HG03342 (cell line): ENCODE data around the gene SHISA7.

ENCODE experiments used
- ATAC-seq: cut with Tn5 transposase; IDR thresholded peaks from one replicate; pipeline ENCODE4 v1.9.1; 2021; ENCODE audit warnings: mild to moderate bottlenecking, moderate library complexity; ENCODE audit not compliant: unreplicated experiment

SHISA7 gene

DNA sequence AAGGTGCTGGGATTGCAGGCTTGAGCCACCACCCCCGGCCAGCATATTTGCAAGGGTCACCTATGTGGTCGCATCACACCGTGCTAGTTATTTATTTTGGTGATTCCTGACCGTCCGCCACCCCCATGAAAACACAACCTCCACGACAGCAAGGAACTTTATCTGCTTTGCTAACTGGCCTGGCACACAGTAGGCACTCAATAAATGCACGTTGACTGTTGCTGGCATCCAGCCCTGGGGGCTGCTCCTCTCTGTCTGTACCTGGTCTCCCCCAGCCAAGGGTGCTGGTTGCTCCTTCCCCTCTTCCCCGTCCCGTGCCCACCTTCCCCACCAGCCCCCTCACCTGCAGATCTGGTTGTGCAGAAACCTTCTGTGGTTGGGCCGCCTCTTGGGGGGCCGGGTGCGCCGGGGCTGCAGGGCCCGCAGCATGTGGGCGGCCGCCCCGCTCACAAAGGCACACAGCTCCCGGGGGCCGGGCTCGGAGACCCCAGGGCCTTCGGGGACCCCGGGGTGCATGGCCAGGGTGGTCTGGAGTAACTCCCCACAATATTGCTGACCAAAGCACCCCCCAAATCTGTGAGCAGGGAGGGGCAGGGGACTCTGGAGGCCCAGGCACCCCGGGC is 21.1 kb upstream of the SHISA7 start:
- ATAC-seq = no peak

DNA sequence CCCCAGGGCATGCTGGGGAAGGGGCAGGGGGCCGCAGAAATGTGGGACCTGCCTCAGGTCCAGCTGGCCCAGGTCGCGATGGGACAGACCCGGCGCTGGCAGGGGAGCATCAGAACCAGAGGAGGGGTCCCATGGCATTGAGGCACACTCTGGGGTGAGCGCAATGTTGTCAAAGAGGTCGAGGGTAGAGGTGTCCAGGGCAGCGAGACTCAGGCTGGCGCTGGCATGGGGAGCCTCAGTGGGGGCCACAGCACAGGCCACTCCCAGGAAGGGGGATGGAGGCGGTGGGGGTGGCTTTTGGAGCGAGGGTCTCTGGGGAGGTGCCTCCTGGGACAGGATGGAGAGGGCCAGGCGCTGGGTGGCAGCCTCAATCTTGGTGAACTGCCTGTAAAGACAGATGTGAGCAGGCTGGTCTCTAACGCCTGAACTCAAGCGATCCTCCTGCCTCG is 20.5 kb upstream of the SHISA7 start:
- ATAC-seq = no peak

DNA sequence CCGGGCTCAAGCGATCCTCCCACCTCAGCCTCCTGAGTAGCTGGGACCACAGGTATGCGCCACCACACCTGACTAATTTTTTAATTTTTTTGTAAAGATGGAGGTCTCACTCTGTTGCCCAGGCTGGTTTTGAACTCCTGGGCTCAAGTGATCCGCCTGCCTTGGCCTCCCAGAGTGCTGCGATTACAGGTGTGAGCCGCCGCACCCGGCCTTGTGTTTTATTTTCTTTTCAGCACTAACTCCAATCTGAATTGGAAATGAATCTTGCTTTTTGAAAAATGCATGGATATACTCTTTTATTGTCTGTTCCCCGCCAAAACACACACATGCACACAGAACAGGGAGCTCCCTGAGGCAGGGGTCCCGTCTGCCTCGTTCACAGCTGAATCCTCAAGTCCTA is 19.6 kb upstream of the SHISA7 start:
- ATAC-seq = no peak

DNA sequence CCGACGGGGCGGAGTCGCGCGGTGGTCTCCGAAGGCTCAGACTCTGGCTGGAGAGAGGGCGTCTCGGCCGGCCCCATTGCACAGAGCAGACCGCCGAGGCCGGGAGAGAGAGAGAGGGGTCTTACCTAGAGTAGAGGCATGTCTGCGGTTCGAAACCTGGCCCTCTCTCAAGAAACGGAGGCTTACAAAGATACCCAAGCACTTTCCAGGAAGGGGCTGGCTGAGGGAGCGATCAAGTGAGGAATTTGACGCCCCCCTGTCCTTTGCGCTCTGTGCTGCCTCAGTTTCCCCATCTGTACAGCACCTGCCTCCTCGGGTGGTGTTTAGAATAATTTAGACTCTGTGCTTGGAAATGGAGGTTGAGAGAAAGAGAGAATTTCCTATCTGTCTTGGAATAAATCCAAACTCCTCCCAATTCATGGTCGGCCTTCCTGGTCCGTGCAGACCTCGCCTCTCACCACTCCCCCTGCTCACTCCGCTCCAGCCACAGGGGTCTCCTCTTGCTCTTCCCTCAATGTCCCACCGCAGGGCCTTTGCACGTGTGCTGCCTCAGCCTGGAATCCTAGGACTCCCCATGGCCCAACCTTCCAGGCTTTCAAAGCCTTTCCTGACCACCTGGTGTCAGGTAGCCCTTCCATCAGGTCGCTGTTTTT is 19.0 kb upstream of the SHISA7 start:
- ATAC-seq = no peak

DNA sequence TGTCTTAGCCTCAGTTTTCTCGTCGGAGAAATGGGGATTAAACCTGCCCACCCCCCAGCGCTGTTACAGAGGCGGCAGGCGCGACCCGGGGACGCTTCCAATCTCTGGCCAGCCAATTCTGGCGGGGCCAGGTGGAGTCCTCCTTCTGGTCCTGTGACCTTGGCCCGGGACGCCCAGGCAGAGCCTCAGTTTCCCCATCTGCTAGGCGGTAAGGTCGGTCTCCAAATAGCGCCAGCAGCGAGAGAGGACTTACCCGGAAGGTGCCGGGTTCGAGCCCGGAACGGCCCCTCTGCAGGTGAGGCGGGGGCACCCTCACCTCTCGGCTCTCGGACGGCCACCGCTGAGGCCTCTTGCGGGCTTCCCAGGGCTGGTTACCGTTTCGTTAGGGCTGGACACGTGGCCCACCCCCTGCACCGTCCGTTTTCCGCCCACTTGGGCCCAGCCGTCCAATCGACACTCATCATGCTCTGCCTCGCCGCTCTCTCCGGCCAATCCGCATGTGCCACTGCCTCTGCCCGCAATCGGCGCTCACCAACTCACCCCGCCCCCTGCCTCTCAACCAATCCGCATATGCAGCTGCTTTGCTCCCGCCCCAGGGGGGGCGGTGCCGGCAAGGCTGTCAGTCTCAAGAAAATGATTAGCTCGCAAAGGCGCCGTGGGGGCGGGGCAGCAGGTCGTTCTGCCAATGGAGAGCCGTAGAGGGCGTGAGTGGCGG is 18.3 kb upstream of the SHISA7 start, which contains the start of gene ISOC2:
ISOC2 (minus strand) TSS at position 384 of the 715 bp plus-strand sequence. CDS start 5,156 bp downstream, outside the sequence.
- peak; percentile 89 for ATAC-seq

DNA sequence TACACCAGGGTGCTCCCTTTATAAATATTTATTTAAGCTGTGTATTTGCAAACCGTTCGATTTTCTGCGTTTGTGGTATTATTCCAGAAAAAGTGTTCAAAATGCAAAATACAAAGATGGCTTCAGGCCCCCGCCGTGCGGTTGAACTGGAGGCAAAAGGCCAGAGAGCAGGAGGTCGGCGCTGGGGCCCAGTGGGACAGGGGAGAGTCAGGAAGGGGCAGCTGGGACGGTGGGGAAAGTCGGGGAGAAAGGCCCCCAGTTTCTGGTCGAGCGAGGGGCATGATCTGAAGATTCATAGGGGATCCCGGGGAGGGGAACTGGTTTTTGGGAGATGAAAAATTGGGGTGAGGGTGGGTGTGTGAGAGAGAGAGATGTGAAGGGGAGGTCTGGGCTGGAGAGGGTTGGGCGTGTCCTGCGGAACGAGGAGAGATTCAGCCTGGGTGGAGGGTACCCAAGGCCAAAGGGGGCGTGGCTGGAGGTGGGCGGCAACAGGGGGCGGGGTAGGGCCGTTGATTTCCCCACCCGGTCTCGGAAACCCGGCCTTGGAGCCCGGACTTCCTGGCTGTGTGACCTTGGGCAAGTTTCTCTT is 17.7 kb upstream of the SHISA7 start:
- no peak for ATAC-seq

DNA sequence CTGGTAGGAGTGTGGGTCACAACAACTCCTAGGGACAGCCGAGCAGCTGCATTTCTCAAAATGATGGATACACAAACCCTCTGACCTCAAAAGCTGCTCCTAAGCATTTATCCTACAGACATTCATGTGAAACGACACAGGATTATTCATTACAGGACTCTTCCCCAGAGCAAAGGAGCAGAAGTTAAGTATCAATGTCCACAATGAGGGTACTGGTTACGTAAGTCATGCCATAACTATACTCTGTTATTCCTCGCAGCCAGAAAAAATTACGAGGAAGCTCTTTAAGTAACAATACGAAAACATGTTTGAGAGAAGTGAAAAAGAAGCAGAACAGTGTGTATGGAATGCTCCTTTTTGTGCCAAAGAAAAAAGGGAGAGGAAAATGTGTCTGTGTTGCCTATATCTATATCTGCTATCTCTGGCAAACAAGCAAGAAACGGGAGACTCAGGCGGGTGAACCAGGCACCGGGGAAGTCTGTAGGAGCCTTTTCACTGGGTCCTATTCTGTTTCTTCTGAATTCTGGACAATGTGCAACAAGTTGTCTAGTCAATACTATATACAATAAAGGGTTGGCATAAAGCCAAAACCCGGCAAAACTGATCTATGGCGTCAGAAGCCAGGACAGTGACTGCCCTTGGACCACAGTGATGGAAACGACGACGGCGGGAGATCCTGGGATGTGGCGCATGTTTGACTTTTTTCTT is 17.0 kb upstream of the SHISA7 start:
- ATAC-seq = no peak

DNA sequence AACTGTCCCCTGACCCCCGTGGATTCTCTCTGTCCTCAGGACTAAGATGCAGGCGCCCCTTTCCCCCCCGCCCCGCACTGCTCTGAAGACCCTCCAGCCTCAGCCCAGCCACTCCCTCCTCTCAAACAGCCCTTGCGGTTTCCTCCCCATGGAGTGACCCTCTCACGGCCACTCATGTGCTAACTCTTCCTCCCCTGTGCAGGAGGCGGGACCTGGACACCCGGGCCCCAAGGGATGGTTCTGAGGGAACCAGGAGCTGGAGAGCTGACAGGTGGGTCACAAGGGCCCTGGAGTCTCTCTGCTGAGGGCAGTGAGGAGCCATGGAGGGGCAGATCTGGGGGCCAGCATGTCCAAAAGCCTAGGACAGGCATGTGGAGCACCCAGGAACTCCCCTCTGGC is 16.4 kb upstream of the SHISA7 start:
- no peak for ATAC-seq

DNA sequence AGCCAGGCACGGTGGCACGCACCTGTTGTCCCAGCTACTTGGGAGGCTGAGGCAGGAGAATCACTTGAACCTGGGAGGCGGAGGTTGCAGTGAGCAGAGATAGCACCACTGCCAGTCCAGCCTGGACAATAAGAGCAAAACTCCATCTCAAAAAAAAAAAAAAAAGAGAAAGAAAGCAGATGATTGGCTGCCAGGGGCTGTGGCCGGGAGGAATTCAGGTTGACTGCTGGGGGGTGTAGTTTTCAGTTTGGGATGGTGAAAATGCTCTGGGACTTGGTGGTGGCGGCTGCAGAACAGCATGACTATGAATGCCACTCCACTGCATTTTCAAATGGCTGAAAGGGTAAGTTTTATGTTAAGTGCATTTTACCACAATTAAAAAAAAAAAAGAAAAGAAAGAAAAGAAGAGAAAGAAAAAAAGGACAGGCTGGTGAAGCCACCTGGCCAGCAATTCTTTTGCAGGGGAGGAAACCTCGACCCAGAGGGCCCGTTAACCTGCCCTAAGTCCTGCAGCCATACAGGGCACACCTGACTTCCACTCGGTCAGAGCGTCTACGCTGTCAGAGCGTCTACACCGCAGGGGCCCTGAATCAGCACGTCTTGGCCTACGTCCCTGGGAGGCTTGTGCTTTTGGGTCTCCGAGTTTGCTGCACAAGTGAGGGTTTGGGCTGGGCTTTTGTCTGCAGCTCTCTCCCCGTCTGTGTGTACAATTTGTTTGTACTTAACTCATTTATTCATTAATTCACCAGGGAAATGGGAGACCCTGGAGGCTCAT is 14.8 kb upstream of the SHISA7 start:
- no peak for ATAC-seq

DNA sequence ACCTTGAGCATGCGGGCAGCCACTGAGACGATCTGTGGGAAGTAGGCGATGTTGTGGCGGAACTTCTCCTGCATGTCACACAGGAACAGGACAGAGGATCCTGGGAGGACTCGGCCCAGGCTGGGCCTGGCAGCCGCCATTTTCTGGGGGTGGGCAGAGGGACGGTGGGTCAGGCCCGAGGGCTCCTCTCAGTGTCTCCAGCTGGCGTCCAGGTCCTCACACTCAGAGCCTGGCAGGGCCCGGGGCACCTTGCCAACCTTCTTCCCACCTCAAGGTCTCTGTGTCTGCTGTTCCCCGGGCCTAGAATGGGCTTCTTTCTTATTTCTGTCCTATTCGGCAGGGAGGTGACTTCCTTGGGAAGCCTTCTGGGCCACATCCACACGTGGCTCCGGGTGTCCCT is 13.2 kb upstream of the SHISA7 start:
- ATAC-seq = no peak

DNA sequence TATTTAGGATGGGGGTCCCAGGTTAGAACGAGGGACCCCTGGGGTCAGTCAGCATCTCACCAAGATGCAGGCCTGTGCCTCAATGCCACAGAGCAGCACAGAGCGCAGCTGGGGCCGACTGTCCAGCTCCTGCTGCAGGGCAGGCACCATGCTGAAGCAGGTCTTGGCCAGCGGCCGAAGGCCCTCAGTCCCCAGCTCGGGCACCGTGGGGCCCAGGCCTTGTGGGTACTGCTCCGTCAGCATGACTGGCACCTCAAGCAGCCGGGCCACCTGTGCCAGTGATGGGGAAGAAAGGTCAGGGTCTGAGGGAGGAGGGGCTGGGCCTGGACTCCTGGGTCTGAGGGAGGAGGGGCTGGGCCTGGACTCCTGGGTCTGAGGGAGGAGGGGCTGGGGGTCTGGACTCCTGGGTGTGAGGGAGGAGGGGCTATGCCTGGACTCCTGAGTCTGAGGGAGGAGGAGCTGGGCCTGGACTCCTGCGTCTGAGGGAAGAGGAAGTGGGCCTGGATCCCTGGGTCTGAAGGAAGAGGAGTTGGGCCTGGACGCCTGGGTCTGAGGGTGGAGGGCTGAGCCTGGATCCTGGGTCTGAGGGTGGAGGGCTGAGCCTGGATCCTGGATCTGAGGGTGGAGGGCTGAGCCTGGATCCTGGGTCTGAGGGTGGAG is 12.6 kb upstream of the SHISA7 start:
- no peak for ATAC-seq

DNA sequence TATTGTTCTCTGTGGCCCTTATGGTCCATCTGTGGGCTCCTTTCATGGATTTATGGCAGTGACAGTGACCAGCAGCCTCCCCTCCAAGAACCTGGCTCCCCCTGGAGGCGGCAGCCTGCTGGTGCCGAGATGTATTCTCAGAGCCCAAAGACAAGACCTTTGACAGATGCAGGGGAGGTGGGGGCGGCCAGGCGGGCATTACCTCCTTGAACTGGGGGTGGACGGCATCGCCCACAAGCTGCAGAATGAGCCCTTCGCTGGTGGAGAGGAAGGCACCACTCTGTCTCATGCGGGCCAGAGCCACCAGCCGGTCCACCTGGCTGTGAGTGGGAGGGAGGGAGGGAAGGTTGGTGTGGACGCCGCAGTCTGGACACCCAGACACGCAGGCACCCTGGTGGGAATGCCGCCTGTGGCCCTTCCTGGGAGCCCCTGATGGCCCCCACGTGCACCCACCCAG is 11.7 kb upstream of the SHISA7 start:
- ATAC-seq = no peak

DNA sequence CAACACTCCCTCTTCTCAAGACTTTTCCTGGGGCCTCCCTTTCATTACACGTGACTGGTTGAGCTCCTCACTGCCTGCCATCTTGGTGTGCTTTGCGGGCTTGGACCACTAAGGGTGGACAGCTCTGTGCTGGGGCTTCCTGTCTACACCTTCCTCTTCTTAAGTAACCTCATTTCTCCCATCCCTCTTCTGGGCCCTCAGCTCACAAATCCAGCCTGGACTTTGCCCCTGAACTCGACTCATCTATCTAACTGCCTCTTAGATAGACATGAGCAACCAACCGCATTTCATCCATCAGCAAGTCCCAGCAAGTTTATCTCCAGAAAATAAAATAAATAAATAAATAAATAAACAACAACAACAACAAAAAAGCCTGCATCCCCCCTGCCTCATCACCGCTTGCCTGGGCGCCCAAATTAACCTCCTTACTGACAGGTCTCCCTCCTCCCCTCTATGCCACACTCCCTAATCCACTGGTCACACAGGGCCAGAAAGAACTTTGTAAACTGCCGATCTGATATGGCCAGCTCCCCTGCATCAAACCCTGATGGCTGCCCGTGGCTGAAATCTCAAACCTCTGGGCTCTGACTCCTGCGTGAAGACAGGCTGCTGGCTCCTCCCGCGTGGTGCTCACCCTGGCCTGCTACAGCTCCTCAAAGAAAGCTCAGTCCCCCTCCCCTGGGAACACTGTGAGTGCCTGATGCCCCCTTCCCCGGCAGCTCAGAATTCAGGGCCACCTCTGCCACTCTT is 10.6 kb upstream of the SHISA7 start:
- ATAC-seq = no peak

DNA sequence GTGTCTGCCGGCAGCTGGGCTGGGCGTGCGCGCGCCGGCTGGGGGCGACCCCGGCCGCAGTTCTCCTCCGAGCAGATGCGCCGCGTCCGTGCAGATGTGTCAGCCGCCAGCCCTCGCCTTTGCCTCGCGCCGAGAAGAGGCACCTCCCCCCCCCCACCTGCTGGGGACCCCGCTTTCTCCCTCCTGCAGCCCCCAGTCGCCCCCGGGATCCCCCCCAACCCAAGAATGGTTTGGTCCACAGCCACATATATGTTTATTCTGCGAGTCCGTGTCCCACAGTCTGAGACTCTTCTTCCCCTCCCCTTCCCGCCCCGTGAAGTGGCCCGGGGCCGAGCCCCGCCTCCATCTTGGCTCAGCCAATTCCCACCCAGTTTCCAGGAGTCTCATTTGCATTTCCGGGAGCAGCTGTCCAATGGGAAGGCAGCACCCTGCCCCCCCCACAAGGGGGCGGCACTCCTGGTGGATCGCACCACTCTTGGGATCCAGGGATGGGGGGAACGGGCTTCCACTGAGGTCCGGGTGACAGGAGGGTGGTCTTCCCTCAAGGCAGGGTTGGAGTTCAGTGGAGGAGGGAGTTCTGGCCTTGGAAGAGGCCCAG is 9.7 kb upstream of the SHISA7 start:
- no peak for ATAC-seq

DNA sequence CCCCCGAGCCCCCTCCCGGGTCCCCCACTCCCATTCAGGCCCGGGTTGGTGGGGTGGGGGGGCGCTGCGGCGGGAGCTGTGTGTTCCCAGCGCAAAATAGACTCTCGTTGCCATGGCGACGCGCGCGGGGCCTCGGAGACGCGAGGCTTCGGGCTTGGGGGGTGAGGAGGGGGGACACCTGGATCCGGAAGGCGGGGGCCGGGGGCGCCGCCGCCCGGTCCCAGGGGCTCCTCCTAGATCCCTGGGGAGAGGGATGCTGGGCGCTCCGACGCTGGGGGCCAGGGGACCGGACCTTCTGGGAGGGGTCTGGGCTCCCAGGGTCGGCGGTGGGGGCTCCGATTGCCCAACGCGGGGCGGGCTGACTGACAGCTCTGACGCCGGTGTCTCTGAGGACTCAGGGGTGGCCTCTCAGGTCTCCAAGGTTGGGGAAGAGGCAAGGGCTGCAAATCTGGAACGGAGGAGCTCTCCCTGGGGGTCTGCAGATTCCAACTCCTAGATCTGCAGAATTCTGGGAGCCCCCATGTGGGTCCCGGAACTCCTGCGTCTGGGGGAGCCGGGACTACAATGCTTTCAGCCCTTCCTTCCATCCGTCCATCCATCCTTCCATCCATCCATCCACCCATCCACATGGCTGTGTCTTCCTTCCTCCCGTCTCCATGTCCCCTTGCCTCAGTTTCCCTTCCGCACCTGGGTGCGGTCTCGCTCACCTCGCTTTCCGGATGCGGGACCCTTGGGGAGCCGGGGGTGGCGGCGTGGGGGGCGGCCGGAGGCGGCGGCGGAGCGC is 9.1 kb upstream of the SHISA7 start:
- ATAC-seq = no peak

DNA sequence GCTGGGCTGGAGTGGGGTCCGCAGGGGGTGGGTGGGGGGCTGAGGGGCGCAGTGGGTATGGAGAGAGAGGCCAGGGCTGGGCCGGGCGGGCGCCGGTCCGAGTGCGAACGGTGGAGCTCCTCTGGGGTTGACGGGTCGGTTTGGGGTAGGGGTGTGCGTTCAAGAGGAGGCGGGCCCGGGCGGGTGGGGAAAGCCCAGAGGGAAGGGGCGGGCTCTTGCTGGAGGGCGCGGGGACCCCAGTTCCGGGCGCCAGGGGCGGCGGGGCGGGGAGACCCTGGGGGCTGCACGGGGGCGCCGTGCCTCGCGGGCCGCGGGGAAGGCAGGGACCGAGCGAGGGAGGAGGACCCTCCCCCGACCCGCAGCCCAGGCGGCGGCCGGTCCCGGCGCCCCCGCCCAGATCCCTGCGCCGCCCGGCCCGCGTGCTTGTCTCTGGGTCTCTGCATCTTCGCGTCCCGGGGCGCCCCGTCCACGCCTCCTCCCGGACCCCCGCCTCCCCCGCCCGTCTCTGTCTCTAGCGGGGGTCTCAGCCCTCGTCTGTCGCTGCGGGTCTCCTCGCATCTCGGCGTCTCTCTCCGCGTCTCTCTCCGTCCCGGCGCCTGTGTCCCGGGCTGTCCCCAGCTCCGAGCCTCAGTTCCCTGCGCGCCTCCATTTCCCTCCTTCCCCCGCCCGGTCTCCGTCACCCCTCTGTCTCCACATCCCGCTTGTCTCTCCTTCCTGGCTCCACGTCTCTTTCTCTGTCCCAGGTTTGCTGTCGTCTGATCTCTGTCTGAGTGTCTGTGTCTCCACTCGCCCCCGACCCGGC is 8.3 kb upstream of the SHISA7 start:
- ATAC-seq = no peak

DNA sequence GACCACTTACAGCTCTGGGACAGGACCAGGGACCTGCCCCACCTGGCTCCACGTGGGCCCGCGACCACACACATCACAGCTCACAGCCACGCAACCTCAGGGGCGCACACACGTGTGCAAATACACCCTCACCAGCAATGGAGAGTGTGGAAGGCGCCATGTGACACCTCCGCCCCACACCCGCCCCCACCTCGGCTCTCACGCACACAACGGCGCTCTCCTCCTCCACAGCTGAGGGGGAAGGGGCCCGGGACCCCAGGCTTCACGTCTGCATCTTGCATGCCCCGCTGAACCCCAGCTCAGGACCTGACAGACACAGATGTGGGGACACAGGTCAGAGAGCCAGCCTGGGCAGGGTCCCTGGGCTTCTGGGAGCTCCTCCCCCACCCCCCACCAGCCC is 6.4 kb upstream of the SHISA7 start:
- no peak for ATAC-seq
